Loucy (cell line): Measurements from ENCODE around the gene FES.

Experiments
- H2AFZ ChIP-seq: fragments of 200-600 bp; sonication (generic); 2 replicates; pipeline ENCODE4 v1.6.0; 2016; ENCODE audit warnings: antibody characterized with exemption, mild to moderate bottlenecking, low read length, moderate library complexity
- H3F3A ChIP-seq: fragments of 200-600 bp; 2 replicates; pipeline ENCODE4 v1.6.0; 2016; ENCODE audit warnings: antibody characterized with exemption, low read depth, mild to moderate bottlenecking
- H3K27me3 ChIP-seq: fragments of 200-600 bp; sonication (generic); 2 replicates; pipeline ENCODE4 v1.6.1; 2014; ENCODE audit warnings: low read length, mild to moderate bottlenecking; ENCODE audit not compliant: insufficient read depth, poor library complexity, severe bottlenecking
- H3K36me3 ChIP-seq: fragments of 200-600 bp; sonication (generic); 2 replicates; pipeline ENCODE4 v1.6.1; 2016; ENCODE audit warnings: low read length; ENCODE audit not compliant: insufficient read depth
- H3K4me1 ChIP-seq: fragments of 200-600 bp; sonication (generic); 2 replicates; pipeline ENCODE4 v1.5.1; 2014; ENCODE audit warnings: low read length, mild to moderate bottlenecking; ENCODE audit not compliant: insufficient read depth, poor library complexity, severe bottlenecking
- H3K4me2 ChIP-seq: fragments of 200-600 bp; sonication (generic); 2 replicates; pipeline ENCODE4 v1.6.0; 2014; ENCODE audit warnings: antibody characterized with exemption, low read length, low read depth, mild to moderate bottlenecking; ENCODE audit not compliant: poor library complexity, severe bottlenecking
- H3K4me3 ChIP-seq: fragments of 200-600 bp; sonication (generic); 2 replicates; pipeline ENCODE4 v1.5.1; 2014; ENCODE audit warnings: low read length, mild to moderate bottlenecking, mixed read lengths; ENCODE audit not compliant: poor library complexity, severe bottlenecking
- H3K79me2 ChIP-seq: fragments of 200-600 bp; sonication (generic); 2 replicates; pipeline ENCODE4 v1.6.1; 2014; ENCODE audit warnings: low read length; ENCODE audit not compliant: insufficient read depth
- H3K9ac ChIP-seq: fragments of 200-600 bp; sonication (generic); 2 replicates; pipeline ENCODE4 v1.6.0; 2014; ENCODE audit warnings: mild to moderate bottlenecking, low read depth, low read length, moderate library complexity; ENCODE audit not compliant: poor library complexity, severe bottlenecking
- H3K9me2 ChIP-seq: fragments of 200-600 bp; sonication (generic); replicated peaks from 2 replicates; pipeline ENCODE4 v1.6.1; 2016; ENCODE audit warnings: low read depth, low read length, mixed read lengths
- H3K9me3 ChIP-seq: fragments of 200-600 bp; sonication (generic); 2 replicates; pipeline ENCODE4 v1.6.1; 2014; ENCODE audit warnings: mild to moderate bottlenecking, antibody characterized with exemption, low read length, low read depth; ENCODE audit not compliant: insufficient read depth
- H4K20me1 ChIP-seq: fragments of 200-600 bp; sonication (generic); 2 replicates; pipeline ENCODE4 v1.6.0; 2014; ENCODE audit warnings: antibody characterized with exemption, low read length, mild to moderate bottlenecking; ENCODE audit not compliant: insufficient read depth, poor library complexity, severe bottlenecking
- CTCF ChIP-seq: fragments of 200-600 bp; sonication (generic); conservative IDR thresholded peaks from 2 replicates; pipeline ENCODE4 v1.5.1; 2014; ENCODE audit warnings: mild to moderate bottlenecking, antibody characterized with exemption, low read length
- EZH2phosphoT487 ChIP-seq: fragments of 200-600 bp; IDR thresholded peaks from 2 replicates; pipeline ENCODE4 v1.6.1; 2018; ENCODE audit warnings: antibody characterized with exemption, mild to moderate bottlenecking, moderate library complexity, borderline replicate concordance

The FES gene

GRCh38 chr15:90851940-90852339, 32.4 kb upstream of the FES start:
- Histone ChIP-seq H3K4me2 (no peak overlapping the region), H4K20me1 (no peaks in the 10 kb centered on the region), H3K79me2 (no peaks in the 10 kb centered on the region), H3F3A (no peaks in the 10 kb centered on the region), H3K27me3 (no peaks in the 10 kb centered on the region), H3K9ac (no peak overlapping the region), H2AFZ (no peak overlapping the region), H3K4me1 (peaks cover 20% of the 10 kb centered on the region), H3K36me3 (no peaks in the 10 kb centered on the region), H3K4me3 (no peak overlapping the region), H3K9me3 (no peaks in the 10 kb centered on the region), H3K9me2 (no peaks in the 10 kb centered on the region)
- TF ChIP-seq CTCF, result no peak
- no peak for TF ChIP-seq EZH2phosphoT487

- TF ChIP-seq EZH2phosphoT487, result no peak
- TF ChIP-seq CTCF, result no peak
- no peak overlapping the region for H3K4me2 ChIP-seq
- peaks cover 27% of the 10 kb centered on the region for H3K4me1 ChIP-seq
- no peak overlapping the region for H3K9ac ChIP-seq
- no peaks in the 10 kb centered on the region for H3K9me3 ChIP-seq
- H3F3A ChIP-seq, result no peaks in the 10 kb centered on the region
- no peak overlapping the region for H3K4me3 ChIP-seq
- no peaks in the 10 kb centered on the region for H3K36me3 ChIP-seq
- no peaks in the 10 kb centered on the region for H3K79me2 ChIP-seq
- H3K9me2 ChIP-seq, result no peaks in the 10 kb centered on the region
- no peaks in the 10 kb centered on the region for H4K20me1 ChIP-seq
- no peaks in the 10 kb centered on the region for H3K27me3 ChIP-seq
- H2AFZ ChIP-seq, result no peak overlapping the region
These were observed 29.2 kb upstream of the FES start for GRCh38 chr15:90855139-90855538.

GRCh38 chr15:90857337-90857736, 27.0 kb upstream of the FES start:
- Histone ChIP-seq H3K4me2 (no peak overlapping the region), H3K27me3 (no peaks in the 10 kb centered on the region), H3K9me2 (no peaks in the 10 kb centered on the region), H3K79me2 (no peaks in the 10 kb centered on the region), H3K4me3 (no peak overlapping the region), H3K4me1 (peaks cover 27% of the 10 kb centered on the region), H2AFZ (no peak overlapping the region), H3K9me3 (no peaks in the 10 kb centered on the region), H3F3A (no peaks in the 10 kb centered on the region), H3K9ac (no peak overlapping the region), H3K36me3 (no peaks in the 10 kb centered on the region), H4K20me1 (no peaks in the 10 kb centered on the region)
- TF ChIP-seq CTCF (no peak), EZH2phosphoT487 (no peak)
